HepG2 (cell line): Measurements from ENCODE around the gene HIVEP2. TPM values are rescaled to one million over a fixed set of nuclear protein-coding genes. Genes with fewer than 3 reads are reported as not detected.

ENCODE experiments used
- BHLHE40 ChIP-seq: IDR thresholded peaks from 2 replicates; pipeline ENCODE4 v1.6.1; 2011; ENCODE audit warnings: low read length, improper control_type of control experiment
- ETV5 ChIP-seq: IDR thresholded peaks from 2 replicates; pipeline ENCODE4 v1.6.1; 2018; ENCODE audit warnings: missing biosample characterization, missing genetic modification reagents, inconsistent platforms, borderline replicate concordance
- MLLT10 ChIP-seq: sonication (generic); formaldehyde crosslinking; IDR thresholded peaks from 2 replicates; pipeline ENCODE4 v1.4.0; 2020; ENCODE audit warnings: missing genetic modification reagents
- MYNN ChIP-seq: sonication (generic); formaldehyde crosslinking; IDR thresholded peaks from 2 replicates; pipeline ENCODE4 v1.4.0; 2020; ENCODE audit warnings: mild to moderate bottlenecking, low read depth, missing genetic modification reagents
- NFE2 ChIP-seq: sonication (generic); formaldehyde crosslinking; IDR thresholded peaks from 2 replicates; pipeline ENCODE4 v1.4.0; 2020; ENCODE audit warnings: missing genetic modification reagents
- RELA ChIP-seq: sonication (generic); formaldehyde crosslinking; IDR thresholded peaks from 2 replicates; pipeline ENCODE4 v1.4.0; 2020; ENCODE audit warnings: missing genetic modification reagents
- RFX1 ChIP-seq: fragments of 450-650 bp; IDR thresholded peaks from 2 replicates; pipeline ENCODE4 v1.6.1; 2017
- SOX6 ChIP-seq, 2 experiments: fragments of 450-650 bp in 1 of 2; sonication (generic) in 1 of 2; formaldehyde crosslinking in 1 of 2; IDR thresholded peaks; 2 replicates each; pipeline versions ENCODE4 v1.4.0 to v1.6.1; 2017 to 2020; ENCODE audit warnings: antibody characterized with exemption in 1 of 2, mild to moderate bottlenecking in 1 of 2, missing genetic modification reagents in 1 of 2
- TEAD3 ChIP-seq: optimal IDR thresholded peaks from 2 replicates; pipeline ENCODE3; 2016; ENCODE audit warnings: borderline replicate concordance
- YY1 ChIP-seq: IDR thresholded peaks from 2 replicates; pipeline ENCODE4 v1.6.1; 2011; ENCODE audit warnings: low read length, low read depth, moderate library complexity, mild to moderate bottlenecking; ENCODE audit not compliant: insufficient read depth, insufficient replicate concordance
- ZNF224 ChIP-seq: sonication (generic); formaldehyde crosslinking; IDR thresholded peaks from 2 replicates; pipeline ENCODE4 v1.5.0; 2020; ENCODE audit warnings: mild to moderate bottlenecking, missing genetic modification reagents
- ZNF556 ChIP-seq: sonication (generic); formaldehyde crosslinking; IDR thresholded peaks from 2 replicates; pipeline ENCODE4 v1.4.0; 2020; ENCODE audit warnings: mild to moderate bottlenecking, missing genetic modification reagents, borderline replicate concordance
- ZNF570 ChIP-seq: sonication (generic); formaldehyde crosslinking; IDR thresholded peaks from 2 replicates; pipeline ENCODE4 v1.4.0; 2020; ENCODE audit warnings: mild to moderate bottlenecking, missing genetic modification reagents, borderline replicate concordance
- ZNF672 ChIP-seq: sonication (generic); formaldehyde crosslinking; IDR thresholded peaks from 2 replicates; pipeline ENCODE4 v1.8.1; 2022; ENCODE audit warnings: missing genetic modification reagents
- ZNF776 ChIP-seq: sonication (generic); formaldehyde crosslinking; IDR thresholded peaks from 2 replicates; pipeline ENCODE4 v1.4.0; 2020; ENCODE audit warnings: mild to moderate bottlenecking, missing genetic modification reagents
- ZNF782 ChIP-seq: sonication (generic); formaldehyde crosslinking; IDR thresholded peaks from 2 replicates; pipeline ENCODE4 v1.4.0; 2020; ENCODE audit warnings: missing genetic modification reagents, mild to moderate bottlenecking, borderline replicate concordance
- ZSCAN31 ChIP-seq: sonication (generic); formaldehyde crosslinking; IDR thresholded peaks from 2 replicates; pipeline ENCODE4 v1.5.0; 2020; ENCODE audit warnings: low read depth, mild to moderate bottlenecking, missing genetic modification reagents
- polyA plus RNA-seq, 8 experiments: library from polyadenylated mRNA; depleted of rRNA in 3 of 8; stranded (reverse) in 7 of 8; unstranded in 1 of 8; fragments of >200 nt; fragmentation: Illumina TruSeq in 4 of 8; extraction: Trizol in 4 of 8; gene quantifications; 2 replicates each; pipeline versions ENCODE4 v1.2.1 to v1.2.3, GENCODE V29; 2011 to 2016; ENCODE audit warnings: low read depth in 4 of 8, missing spikeins in 1 of 8, mixed read lengths in 1 of 8; ENCODE audit not compliant: insufficient read depth in 1 of 8
- total RNA-seq, 5 experiments: library from RNA; depleted of rRNA; stranded (reverse); fragments of >200 nt; fragmentation: Illumina TruSeq; extraction: Trizol; gene quantifications; 2 replicates each; pipeline ENCODE4 v1.2.3, GENCODE V29; 2016; ENCODE audit warnings: low read depth in 1 of 5
- TF ChIP-seq, protein P1 (sequence below): sonication (generic); formaldehyde crosslinking; IDR thresholded peaks from 2 replicates; pipeline ENCODE4 v1.5.1; 2020; ENCODE audit warnings: mild to moderate bottlenecking, moderate library complexity, missing genetic modification reagents
- TF ChIP-seq, protein P2 (sequence below): sonication (generic); formaldehyde crosslinking; IDR thresholded peaks from 2 replicates; pipeline ENCODE4 v1.8.0; 2022; ENCODE audit warnings: missing genetic modification reagents, mild to moderate bottlenecking, inconsistent platforms, borderline replicate concordance
- TF ChIP-seq, protein P3 (sequence below): sonication (generic); formaldehyde crosslinking; IDR thresholded peaks from 2 replicates; pipeline ENCODE4 v1.4.0; 2020; ENCODE audit warnings: missing genetic modification reagents; ENCODE audit errors: not compliant biosample characterization
- TF ChIP-seq, protein P4 (sequence below): sonication (generic); formaldehyde crosslinking; IDR thresholded peaks from 2 replicates; pipeline ENCODE4 v1.5.0; 2020; ENCODE audit warnings: mild to moderate bottlenecking, missing genetic modification reagents, borderline replicate concordance
- TF ChIP-seq, protein P5 (sequence below): sonication (generic); formaldehyde crosslinking; IDR thresholded peaks from 2 replicates; pipeline ENCODE4 v1.4.0; 2020; ENCODE audit warnings: low read depth, mild to moderate bottlenecking, missing genetic modification reagents

Gene HIVEP2
- total and polyA plus RNA-seq, 2 of the 13 experiments (the other 11 are each of a cell fraction or from before 2014, with no cell fraction given): 3.4 to 12.9 TPM

DNA sequence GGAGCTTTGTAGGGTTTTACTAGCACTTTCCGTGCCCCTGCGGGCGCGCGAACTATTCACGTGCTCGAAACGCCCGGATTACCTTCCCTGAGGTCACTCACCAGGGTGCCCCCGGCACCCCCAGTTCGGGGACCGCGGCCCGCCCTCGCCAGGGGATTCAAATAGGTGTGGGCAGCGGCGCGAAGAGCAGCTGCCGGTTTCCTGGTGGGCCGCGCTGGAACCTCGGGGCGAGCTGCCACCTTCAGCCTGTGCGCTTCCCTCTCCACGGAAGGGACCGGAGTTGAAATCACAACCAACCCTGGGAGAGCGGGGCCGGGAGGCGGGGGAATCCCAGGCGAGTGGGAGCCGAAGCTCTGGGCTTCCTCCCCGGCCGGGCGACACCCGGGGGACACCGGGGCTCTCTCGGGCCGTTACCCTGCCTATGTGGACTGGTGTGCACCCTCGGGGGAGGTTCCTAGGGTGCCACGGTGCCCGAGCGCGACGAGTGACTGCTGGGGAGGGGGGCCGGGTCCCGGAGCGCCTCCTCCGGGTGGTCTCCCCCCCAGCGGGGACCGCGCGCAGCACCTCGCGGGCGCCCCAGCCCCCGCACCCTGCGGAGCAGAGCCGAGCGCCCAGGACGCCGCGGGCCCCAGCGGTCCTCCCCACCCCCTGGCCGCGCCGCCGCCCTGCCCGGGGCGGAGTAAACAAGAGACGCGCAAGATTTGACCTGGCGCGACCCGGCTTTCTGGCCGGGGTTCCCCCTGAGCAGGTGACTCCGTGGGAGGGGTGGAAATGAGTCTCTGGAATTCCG, 2.1 kb upstream of the HIVEP2 start (continued):
- TF ChIP-seq BHLHE40: peak; percentile 64; the same call in 1 of the 2 replicates
- no peak for TF ChIP-seq SOX6 (IDR thresholded peaks at IDR 0.05)
- TF ChIP-seq SOX6 (CRISPR knock-in tag; IDR thresholded peaks at IDR 0.05): peak; percentile 79
- TF ChIP-seq ZNF570 (CRISPR knock-in tag): no peak
- no peak for TF ChIP-seq RFX1
- TF ChIP-seq ZNF782: no peak; the same call in 1 of the 2 replicates
- no peak for TF ChIP-seq NFE2 (CRISPR knock-in tag)
- TF ChIP-seq TEAD3 (CRISPR knock-in tag): peak; percentile 78
- TF ChIP-seq ZNF224: 0 out of 2 replicates have a peak, but pooled peaks have one; percentile 8
- no peak; the same call in 1 of the 2 replicates for TF ChIP-seq ZNF556 (CRISPR knock-in tag)
- TF ChIP-seq, protein P1, sequence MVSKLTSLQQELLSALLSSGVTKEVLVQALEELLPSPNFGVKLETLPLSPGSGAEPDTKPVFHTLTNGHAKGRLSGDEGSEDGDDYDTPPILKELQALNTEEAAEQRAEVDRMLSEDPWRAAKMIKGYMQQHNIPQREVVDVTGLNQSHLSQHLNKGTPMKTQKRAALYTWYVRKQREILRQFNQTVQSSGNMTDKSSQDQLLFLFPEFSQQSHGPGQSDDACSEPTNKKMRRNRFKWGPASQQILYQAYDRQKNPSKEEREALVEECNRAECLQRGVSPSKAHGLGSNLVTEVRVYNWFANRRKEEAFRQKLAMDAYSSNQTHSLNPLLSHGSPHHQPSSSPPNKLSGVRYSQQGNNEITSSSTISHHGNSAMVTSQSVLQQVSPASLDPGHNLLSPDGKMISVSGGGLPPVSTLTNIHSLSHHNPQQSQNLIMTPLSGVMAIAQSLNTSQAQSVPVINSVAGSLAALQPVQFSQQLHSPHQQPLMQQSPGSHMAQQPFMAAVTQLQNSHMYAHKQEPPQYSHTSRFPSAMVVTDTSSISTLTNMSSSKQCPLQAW (CRISPR knock-in tag): peak; percentile 40
- TF ChIP-seq ZSCAN31: peak; percentile 54; the same call in 1 of the 2 replicates
- no peak for TF ChIP-seq MYNN (CRISPR knock-in tag)
- TF ChIP-seq, protein P2, sequence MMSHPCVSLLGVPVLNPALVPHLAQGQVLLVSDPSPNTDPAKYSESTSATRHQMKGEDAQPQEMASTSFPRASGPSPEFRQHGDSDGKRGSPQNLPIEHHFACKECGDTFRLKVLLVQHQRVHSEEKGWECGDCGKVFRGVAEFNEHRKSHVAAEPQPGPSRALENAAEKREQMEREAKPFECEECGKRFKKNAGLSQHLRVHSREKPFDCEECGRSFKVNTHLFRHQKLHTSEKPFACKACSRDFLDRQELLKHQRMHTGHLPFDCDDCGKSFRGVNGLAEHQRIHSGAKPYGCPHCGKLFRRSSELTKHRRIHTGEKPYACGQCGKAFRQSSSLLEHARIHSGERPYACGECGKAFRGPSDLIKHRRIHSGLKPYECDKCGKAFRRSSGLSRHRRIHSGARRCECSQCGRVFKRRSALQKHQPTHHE (CRISPR knock-in tag): no peak
- TF ChIP-seq MLLT10 (CRISPR knock-in tag): no peak
- peak; percentile 52; the same call in 1 of the 2 replicates for TF ChIP-seq ZNF776 (CRISPR knock-in tag)
- TF ChIP-seq, protein P3, sequence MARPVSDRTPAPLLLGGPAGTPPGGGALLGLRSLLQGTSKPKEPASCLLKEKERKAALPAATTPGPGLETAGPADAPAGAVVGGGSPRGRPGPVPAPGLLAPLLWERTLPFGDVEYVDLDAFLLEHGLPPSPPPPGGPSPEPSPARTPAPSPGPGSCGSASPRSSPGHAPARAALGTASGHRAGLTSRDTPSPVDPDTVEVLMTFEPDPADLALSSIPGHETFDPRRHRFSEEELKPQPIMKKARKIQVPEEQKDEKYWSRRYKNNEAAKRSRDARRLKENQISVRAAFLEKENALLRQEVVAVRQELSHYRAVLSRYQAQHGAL: peak; percentile 26
- TF ChIP-seq YY1: peak; percentile 47
- peak; percentile 62; the same call in 1 of the 2 replicates for TF ChIP-seq ETV5
- 0 out of 2 replicates have a peak, but pooled peaks have one; percentile 65 for TF ChIP-seq RELA (CRISPR knock-in tag)
- TF ChIP-seq, protein P4, sequence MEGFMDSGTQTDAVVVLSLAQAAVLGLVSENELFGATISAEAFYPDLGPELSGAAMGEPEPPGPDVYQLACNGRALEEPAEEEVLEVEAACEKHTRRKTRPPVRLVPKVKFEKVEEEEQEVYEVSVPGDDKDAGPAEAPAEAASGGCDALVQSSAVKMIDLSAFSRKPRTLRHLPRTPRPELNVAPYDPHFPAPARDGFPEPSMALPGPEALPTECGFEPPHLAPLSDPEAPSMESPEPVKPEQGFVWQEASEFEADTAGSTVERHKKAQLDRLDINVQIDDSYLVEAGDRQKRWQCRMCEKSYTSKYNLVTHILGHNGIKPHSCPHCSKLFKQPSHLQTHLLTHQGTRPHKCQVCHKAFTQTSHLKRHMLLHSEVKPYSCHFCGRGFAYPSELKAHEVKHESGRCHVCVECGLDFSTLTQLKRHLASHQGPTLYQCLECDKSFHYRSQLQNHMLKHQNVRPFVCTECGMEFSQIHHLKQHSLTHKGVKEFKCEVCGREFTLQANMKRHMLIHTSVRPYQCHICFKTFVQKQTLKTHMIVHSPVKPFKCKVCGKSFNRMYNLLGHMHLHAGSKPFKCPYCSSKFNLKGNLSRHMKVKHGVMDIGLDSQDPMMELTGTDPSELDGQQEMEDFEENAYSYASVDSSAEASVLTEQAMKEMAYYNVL (CRISPR knock-in tag): no peak
- no peak for TF ChIP-seq ZNF672 (CRISPR knock-in tag)
- TF ChIP-seq, protein P5, sequence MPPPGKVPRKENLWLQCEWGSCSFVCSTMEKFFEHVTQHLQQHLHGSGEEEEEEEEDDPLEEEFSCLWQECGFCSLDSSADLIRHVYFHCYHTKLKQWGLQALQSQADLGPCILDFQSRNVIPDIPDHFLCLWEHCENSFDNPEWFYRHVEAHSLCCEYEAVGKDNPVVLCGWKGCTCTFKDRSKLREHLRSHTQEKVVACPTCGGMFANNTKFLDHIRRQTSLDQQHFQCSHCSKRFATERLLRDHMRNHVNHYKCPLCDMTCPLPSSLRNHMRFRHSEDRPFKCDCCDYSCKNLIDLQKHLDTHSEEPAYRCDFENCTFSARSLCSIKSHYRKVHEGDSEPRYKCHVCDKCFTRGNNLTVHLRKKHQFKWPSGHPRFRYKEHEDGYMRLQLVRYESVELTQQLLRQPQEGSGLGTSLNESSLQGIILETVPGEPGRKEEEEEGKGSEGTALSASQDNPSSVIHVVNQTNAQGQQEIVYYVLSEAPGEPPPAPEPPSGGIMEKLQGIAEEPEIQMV (CRISPR knock-in tag): no peak
